A549 (cell line): Measurements from ENCODE around the gene UCN.

Source experiments
- CTCF ChIP-seq: fragments of >200 bp; sonication (Bioruptor Twin); formaldehyde crosslinking; IDR thresholded peaks from 3 replicates; pipeline ENCODE4 v1.5.1; 2016
- FOSL2 ChIP-seq, 2 experiments: fragments of 450-650 bp in 1 of 2; fragments of >200 bp in 1 of 2; sonication (Bioruptor Twin) in 1 of 2; formaldehyde crosslinking; IDR thresholded peaks; 2 replicates each; pipeline versions ENCODE4 v1.5.0 to v1.6.1; 2016 to 2020; ENCODE audit warnings: mild to moderate bottlenecking in 1 of 2, moderate library complexity in 1 of 2
- GATA3 ChIP-seq: IDR thresholded peaks from 2 replicates; pipeline ENCODE4 v1.6.1; 2012; ENCODE audit warnings: borderline replicate concordance
- HDAC2 ChIP-seq: fragments of 200-600 bp; sonication (generic); IDR thresholded peaks from 2 replicates; pipeline ENCODE4 v1.6.1; 2016
- POLR2A ChIP-seq: IDR thresholded peaks from 2 replicates; pipeline ENCODE4 v1.6.1; 2012; ENCODE audit warnings: mild to moderate bottlenecking, low read length
- RCOR1 ChIP-seq: fragments of 150-350 bp; IDR thresholded peaks from 2 replicates; pipeline ENCODE4 v1.6.1; 2014; ENCODE audit warnings: antibody characterized with exemption, low read length, low read depth

- TF ChIP-seq GATA3: no peak
- no peak for TF ChIP-seq CTCF
- TF ChIP-seq POLR2A: no peak
- TF ChIP-seq HDAC2: no peak
- TF ChIP-seq RCOR1: no peak
- TF ChIP-seq FOSL2 (IDR thresholded peaks at IDR 0.05): no peak
- no peak for TF ChIP-seq FOSL2 (CRISPR knock-in tag; IDR thresholded peaks at IDR 0.05)
Measured at GRCh38 chr2:27284996-27285395, 23.2 kb downstream of the UCN start.
